ENCODE results near the gene ADAMTSL1. TPM values are rescaled to one million over a fixed set of nuclear protein-coding genes. Genes with fewer than 3 reads are reported as not detected.

ADAMTSL1 gene
- total and polyA plus RNA-seq, 9 of the 15 experiments (the other 6 are each of a cell fraction or from before 2014, with no cell fraction given): 0.01 TPM; not detected in 8

DNA sequence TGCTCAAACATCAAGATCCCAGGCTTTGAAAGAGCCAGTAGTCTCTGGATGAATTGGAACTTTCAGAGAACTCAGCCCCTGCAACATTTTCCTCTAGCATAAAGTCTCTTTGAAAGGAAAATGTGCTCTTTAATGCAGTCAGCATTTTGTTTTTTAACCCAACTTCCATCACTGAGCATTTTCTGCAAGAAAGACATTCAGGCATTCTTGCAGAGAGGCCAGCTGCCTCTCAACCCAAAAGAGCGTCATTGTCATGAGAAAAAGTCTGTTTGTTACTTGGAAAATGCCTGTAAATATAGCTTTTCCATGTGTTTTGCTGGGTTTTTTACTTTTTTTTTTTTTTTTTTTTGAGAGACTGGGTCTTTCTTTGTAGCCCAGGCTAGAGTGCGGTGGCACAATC lies 225.0 kb downstream of the ADAMTSL1 start:
- Histone ChIP-seq H3K27ac (ENCODE audit: extremely low read depth, low read depth, low read length) (no peak overlapping the region), H3K9ac (ENCODE audit: insufficient read depth in 1 of 2, low read depth in 2 of 2, low read length in 2 of 2) (no peak overlapping the region), H3K79me2 (ENCODE audit: control insufficient read depth, insufficient read depth, low read length) (no peaks in the 10 kb centered on the region), H3K9me3 (replicated peaks; ENCODE audit: control insufficient read depth, insufficient read depth, low read depth, low read length) (no peaks in the 10 kb centered on the region), H3K36me3 (ENCODE audit: control insufficient read depth, insufficient read depth, low read length) (no peaks in the 10 kb centered on the region), H3K9me1 (ENCODE audit: control insufficient read depth, insufficient read depth, low read length) (no peaks in the 10 kb centered on the region), H3K4me3 (no peak overlapping the region), H3K4me2 (ENCODE audit: insufficient read depth, low read length) (no peak overlapping the region), H4K20me1 (replicated peaks; ENCODE audit: control insufficient read depth, insufficient read depth, low read length) (no peaks in the 10 kb centered on the region), H3K4me1 (replicated peaks in 1 of 2; ENCODE audit: control insufficient read depth in 2 of 2, insufficient read depth in 2 of 2, low read length in 2 of 2) (no peaks in the 10 kb centered on the region), H3K27me3 (ENCODE audit: control insufficient read depth in 2 of 2, insufficient read depth in 2 of 2, low read length in 2 of 2) (no peaks in the 10 kb centered on the region), H2AFZ (ENCODE audit: low read depth, low read length) (no peak overlapping the region)
- intact Hi-C loops (cut with micrococcal nuclease): no loop called here
- 8% methylated on average over 2 of the region's 2 CpGs for WGBS (ENCODE audit: insufficient coverage, low coverage, missing lambda C conversion rate)
- ChIA-PET CTCF (ENCODE audit: low intra/inter-chr PET ratio) (no interaction called here), POLR2A (no interaction called here)
- DNase-seq (ENCODE audit: extremely low read depth in 1 of 4, low spot score in 3 of 4) (no peak), FAIRE-seq (no peak), ATAC-seq (no peak)
- in situ Hi-C loops (cut with MboI): no loop called here
- BruUV-seq (replicated peaks): no TSS peak
- TF ChIP-seq, protein P1, sequence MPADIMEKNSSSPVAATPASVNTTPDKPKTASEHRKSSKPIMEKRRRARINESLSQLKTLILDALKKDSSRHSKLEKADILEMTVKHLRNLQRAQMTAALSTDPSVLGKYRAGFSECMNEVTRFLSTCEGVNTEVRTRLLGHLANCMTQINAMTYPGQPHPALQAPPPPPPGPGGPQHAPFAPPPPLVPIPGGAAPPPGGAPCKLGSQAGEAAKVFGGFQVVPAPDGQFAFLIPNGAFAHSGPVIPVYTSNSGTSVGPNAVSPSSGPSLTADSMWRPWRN (IDR thresholded peaks at IDR 0.05; ENCODE audit: low read depth): no peak
- TF ChIP-seq, protein P2, sequence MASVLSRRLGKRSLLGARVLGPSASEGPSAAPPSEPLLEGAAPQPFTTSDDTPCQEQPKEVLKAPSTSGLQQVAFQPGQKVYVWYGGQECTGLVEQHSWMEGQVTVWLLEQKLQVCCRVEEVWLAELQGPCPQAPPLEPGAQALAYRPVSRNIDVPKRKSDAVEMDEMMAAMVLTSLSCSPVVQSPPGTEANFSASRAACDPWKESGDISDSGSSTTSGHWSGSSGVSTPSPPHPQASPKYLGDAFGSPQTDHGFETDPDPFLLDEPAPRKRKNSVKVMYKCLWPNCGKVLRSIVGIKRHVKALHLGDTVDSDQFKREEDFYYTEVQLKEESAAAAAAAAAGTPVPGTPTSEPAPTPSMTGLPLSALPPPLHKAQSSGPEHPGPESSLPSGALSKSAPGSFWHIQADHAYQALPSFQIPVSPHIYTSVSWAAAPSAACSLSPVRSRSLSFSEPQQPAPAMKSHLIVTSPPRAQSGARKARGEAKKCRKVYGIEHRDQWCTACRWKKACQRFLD (CRISPR knock-in tag; IDR thresholded peaks at IDR 0.05): no peak
- TF ChIP-seq CC2D1A (IDR thresholded peaks at IDR 0.05): no peak
- TF ChIP-seq, protein P3, sequence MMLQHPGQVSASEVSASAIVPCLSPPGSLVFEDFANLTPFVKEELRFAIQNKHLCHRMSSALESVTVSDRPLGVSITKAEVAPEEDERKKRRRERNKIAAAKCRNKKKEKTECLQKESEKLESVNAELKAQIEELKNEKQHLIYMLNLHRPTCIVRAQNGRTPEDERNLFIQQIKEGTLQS (IDR thresholded peaks at IDR 0.05): no peak
- TF ChIP-seq, protein P3 (CRISPR knock-in tag; conservative IDR thresholded peaks at IDR 0.05): no peak
- TF ChIP-seq TEAD2 (tag; IDR thresholded peaks at IDR 0.05): no peak
- TF ChIP-seq ZNF133 (CRISPR knock-in tag; IDR thresholded peaks at IDR 0.05): no peak
- no peak for TF ChIP-seq NR4A1 (CRISPR knock-in tag; IDR thresholded peaks at IDR 0.05)
- no peak for TF ChIP-seq NR4A1 (tag; IDR thresholded peaks at IDR 0.05)
- TF ChIP-seq, protein P4, sequence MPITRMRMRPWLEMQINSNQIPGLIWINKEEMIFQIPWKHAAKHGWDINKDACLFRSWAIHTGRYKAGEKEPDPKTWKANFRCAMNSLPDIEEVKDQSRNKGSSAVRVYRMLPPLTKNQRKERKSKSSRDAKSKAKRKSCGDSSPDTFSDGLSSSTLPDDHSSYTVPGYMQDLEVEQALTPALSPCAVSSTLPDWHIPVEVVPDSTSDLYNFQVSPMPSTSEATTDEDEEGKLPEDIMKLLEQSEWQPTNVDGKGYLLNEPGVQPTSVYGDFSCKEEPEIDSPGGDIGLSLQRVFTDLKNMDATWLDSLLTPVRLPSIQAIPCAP (CRISPR knock-in tag; IDR thresholded peaks at IDR 0.05; ENCODE audit: borderline replicate concordance): no peak
- no peak for TF ChIP-seq LARP7 (IDR thresholded peaks at IDR 0.05)
- TF ChIP-seq OTX1 (CRISPR knock-in tag; IDR thresholded peaks at IDR 0.05): no peak
- TF ChIP-seq MYBL2 (IDR thresholded peaks at IDR 0.05; ENCODE audit: low read depth): no peak
- no peak for TF ChIP-seq MYBL2 (CRISPR knock-in tag; IDR thresholded peaks at IDR 0.05; ENCODE audit: borderline replicate concordance)
- no peak for TF ChIP-seq NCOR1 (IDR thresholded peaks at IDR 0.05)
- no peak for TF ChIP-seq SRSF7 (optimal IDR thresholded peaks at IDR 0.05; ENCODE audit: low read depth, low read length)
- no peak for TF ChIP-seq ASH1L (IDR thresholded peaks at IDR 0.05; ENCODE audit: borderline replicate concordance, low read depth, partially characterized antibody)
- no peak for TF ChIP-seq SPI1 (IDR thresholded peaks at IDR 0.05; ENCODE audit: borderline replicate concordance, low read depth, low read length)
- TF ChIP-seq SIRT6 (IDR thresholded peaks at IDR 0.05; ENCODE audit: low read depth, low read length): no peak
- TF ChIP-seq FIP1L1 (IDR thresholded peaks at IDR 0.05; ENCODE audit: low read depth, low read length, poor library complexity, severe bottlenecking): no peak

Data from K562 (cell line).